Hippocampal formation (tissue), 2 donors: ENCODE measurements around the gene PLIN4.
A peak's percentile ranks its signal among the peaks of the same experiment; 100 is the strongest.

Source experiments
- DNase-seq, 2 donors: peaks; one replicate each; lab custom pipeline; 2025; lab: John Stamatoyannopoulos, UW

PLIN4 gene

DNA sequence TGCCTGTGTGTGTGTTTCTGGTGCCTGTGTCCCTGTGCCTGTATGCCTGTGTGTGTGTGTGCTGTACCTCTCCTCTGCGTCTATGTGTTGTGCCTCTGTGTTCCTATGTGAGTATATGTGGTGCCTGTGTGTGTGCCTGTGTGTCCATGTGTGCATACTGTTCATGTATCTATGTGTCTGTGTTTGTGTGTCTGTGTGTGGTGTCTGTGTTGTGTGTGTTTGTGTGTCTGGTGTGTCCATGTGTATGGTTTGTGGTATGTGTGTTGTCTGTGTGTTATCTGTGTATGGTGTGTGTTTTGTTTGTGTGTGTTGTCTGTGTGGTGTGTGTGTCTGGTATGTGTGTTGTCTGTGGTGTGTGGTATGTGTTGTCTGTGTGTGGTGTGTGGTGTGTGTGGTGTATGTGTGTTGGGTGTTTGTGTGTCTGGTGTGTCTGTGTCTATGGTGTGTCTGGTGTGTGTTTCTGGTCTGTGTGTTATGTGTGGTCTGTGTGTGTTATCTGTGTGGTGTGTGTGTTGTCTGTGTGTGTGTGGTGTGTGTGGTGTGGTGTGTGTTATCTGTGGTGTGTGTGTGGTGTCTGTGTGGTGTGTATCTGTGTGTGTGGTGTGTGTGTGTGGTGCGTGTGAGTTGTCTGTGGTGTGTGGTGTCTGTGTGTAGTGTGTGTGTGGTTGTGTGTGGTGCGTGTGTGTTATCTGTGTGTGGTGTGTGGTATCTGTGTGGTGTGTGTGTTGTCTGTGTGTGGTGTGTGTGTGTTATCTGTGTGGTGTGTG is 25.8 kb downstream of the PLIN4 start:
- no peak for DNase-seq

- no peak for DNase-seq
Observed at GRCh38 chr19:4491446-4491845, 26.8 kb downstream of the PLIN4 start.

DNA sequence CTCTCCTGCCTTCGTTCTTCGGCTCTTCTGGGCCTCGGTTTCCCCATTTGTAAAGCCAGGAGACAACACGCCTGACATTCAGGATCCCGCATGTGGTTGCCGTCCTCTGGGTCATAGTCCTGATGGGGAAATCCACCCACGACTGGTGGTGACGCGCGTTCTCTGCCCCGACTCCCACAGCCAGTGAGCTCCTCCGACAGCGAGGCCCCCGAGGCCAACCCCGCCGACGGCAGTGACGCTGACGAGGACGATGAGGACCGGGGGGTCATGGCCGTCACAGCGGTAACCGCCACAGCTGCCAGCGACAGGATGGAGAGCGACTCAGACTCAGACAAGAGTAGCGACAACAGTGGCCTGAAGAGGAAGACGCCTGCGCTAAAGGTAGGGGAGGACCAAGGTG is 29.8 kb downstream of the PLIN4 start:
- no peak for DNase-seq

- DNase-seq, result no peak
Observed at GRCh38 chr19:4487572-4487971, 30.7 kb downstream of the PLIN4 start.

DNA sequence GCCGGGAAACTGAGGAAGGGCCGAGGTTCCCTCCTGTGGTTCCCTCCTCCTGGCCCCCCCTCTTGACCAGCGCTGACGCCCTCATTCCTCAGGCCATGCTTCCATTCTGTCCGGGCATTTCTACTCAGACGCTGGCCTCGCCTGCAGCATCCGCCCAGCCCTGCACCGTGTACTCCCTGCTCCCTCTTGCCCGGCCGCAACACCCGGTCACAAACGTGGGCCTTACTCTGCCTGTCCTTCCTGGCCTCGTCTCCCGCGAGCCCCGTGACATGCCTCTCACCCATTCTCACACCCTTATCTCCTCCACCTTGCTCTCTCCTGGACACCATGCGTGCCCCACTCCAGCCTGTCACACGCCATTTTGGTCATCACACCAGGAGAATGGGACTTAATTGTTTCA is 34.9 kb downstream of the PLIN4 start:
- no peak for DNase-seq

- no peak for DNase-seq
Observed at GRCh38 chr19:4482721-4483364, 35.4 kb downstream of the PLIN4 start.

DNA sequence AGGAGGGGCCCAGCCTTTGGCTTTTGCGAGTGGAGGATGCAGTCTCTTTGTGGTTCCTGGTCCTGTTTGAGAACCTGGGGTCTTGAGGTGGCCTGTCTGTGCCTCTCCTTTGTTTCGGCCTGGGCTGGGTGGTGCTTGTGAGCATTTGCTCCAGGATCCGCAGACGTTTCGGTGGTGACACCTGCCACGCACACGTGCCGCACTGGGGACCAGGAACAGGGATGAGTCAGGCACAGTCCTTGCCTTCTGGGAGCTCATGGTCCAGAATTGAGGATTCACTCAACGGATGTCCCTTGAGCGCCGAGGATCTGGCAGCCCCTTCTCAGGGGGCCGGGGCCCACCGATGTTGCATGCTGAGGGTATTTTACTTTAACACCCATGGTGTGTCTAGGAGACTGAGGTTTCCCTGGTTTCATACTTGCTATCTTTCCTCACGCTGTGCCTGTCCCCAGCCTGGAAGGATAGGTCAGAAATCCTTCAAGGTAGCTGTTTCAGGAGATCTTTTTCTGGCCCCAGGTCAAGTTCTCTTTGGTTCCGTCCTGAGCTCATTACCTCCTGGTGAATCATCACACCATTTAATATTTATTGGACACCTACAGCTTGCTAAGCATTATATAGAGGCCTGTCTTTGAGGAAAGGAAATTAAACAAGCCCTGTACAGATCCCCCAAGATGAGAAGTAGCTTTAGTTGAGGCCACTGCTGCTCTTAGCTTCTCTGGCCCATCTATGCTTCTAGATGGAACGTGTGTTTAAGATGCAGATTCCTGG is 41.1 kb downstream of the PLIN4 start:
- no peak for DNase-seq

DNA sequence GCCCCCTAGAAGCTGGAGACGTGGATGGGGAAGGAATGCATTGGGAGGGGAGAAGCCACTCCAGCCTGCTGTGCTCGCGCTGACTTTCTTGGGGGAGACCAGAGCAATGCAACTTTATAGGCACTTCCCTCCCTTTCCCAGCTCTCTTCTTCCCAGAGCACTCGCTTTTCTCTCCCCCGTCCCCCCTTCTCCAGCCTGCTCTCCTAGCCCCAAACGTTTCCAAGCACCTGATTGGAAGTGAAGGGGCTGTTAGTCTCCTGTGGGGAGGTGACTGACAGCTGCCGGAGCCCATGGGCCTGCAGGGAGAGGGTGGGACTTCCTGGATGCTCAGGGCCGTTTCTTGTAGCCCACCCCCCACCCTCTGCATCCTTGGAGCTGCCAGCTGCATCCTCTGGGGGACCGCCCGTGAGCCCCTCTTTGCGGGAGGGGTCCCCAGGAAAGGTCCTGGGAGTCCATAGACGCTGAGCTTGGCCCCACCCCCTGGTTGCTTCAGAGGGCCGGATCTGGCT is 43.7 kb downstream of the PLIN4 start:
- DNase-seq, result peak; percentile 28 to 30

DNA sequence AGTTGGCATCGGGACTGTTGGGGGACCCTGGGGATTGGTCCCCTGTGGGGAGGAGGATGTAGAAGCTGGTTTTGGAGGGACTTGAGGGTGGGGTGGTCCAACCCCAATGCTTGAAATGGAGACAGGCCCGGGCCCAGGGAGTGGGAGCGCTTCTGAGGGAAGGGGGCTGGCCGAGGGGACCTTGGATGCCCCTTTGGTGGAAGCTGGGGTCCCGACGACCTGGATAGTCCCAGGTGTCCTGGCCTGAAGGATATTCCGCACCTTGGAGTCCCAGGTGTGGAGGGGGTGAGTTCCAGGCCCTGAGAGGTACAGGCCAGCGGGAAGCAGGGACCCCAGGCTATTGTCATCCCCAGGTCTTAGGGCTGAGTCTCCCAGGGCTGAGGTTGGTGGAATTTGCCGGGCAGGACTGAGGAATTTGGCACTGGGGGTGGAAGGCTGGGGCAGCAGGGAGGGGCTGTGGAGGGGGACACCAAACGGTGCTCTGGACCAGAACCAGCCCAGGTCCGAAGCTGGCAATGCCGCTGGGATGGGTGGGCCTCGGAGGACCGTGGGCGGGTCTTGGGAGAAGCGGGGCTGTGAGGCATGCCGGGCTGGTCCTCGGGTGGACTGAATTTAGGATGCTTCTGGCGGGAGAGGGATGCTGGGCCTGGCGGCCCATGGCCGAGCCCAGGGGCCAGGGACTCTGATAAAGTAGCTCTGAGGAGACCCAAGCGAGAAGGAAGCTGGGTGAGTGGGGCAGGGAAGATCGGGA is 44.3 kb downstream of the PLIN4 start:
- no peak for DNase-seq

- DNase-seq, result no peak
Observed at GRCh38 chr19:4473011-4473762, 45.1 kb downstream of the PLIN4 start.

- no peak for DNase-seq
Observed at GRCh38 chr19:4472174-4472974, 45.9 kb downstream of the PLIN4 start, which contains the start of gene HDGFL2. TSS of gene HDGFL2 (plus strand) at chr19:4472297. CDS start at chr19:4472351, 54 bp downstream.

GRCh38 chr19:4471403-4472173 is 46.7 kb downstream of the PLIN4 start:
- DNase-seq, result peak; percentile 99 to 100

DNA sequence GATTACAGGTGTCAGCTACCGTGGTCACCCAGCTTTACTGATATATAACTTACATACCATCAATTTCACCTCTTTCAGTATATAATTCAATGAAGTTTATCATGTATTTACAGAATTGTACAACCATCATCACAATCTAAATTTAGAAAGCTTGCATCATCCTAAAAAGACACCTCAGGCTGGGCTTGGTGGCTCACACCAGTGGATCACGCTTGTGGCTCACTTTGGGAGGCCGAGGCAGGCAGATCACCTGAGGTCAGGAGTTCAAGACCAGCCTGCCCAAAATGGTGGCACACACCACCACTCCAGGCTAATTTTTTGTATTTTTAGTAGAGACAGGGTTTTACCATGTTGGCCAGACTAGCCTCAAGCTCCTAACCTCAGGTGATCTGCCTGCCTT is 50.5 kb downstream of the PLIN4 start:
- DNase-seq, result no peak

DNA sequence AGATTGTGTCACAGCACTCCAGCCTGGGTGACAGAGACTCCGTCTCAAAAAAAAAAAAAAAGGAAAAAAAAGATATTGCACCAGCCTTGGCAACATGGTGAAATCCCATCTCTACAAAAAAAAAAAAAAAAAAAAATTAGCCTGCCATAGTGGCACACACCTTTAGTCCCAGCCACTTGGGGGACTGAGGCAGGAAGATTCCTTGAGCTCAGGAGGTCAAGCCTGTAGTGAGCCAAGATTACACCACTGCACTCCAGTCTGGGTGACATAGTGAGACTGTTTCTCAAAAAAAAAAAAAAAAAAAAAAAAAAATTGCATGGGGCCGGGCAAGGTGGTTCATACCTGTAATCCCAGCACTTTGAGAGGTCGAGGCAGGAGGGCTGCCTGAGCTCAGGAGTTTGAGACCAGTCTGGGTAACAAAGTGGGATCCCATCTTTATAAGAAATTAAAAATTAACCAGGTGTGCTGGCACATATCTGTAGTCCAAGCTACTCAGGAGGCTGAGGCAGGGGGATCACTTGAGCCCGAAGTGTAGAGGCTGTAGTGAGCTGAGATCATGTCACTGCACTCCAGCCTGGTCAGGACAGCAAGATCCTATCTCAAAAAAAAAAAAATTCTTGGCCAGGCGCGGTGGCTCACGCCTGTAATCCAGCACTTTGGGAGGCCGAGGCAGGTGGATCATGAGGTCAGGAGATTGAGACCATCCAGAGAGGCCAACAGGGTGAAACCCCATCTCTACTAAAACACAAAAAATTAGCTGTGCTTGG is 53.3 kb downstream of the PLIN4 start:
- DNase-seq, result no peak

- peak; percentile 93 to 96 for DNase-seq
Observed at GRCh38 chr19:4457654-4458395, 60.5 kb downstream of the PLIN4 start, which contains the start of gene UBXN6. TSS of gene UBXN6 (minus strand) at chr19:4457794. CDS start at chr19:4457697, 97 bp downstream.

DNA sequence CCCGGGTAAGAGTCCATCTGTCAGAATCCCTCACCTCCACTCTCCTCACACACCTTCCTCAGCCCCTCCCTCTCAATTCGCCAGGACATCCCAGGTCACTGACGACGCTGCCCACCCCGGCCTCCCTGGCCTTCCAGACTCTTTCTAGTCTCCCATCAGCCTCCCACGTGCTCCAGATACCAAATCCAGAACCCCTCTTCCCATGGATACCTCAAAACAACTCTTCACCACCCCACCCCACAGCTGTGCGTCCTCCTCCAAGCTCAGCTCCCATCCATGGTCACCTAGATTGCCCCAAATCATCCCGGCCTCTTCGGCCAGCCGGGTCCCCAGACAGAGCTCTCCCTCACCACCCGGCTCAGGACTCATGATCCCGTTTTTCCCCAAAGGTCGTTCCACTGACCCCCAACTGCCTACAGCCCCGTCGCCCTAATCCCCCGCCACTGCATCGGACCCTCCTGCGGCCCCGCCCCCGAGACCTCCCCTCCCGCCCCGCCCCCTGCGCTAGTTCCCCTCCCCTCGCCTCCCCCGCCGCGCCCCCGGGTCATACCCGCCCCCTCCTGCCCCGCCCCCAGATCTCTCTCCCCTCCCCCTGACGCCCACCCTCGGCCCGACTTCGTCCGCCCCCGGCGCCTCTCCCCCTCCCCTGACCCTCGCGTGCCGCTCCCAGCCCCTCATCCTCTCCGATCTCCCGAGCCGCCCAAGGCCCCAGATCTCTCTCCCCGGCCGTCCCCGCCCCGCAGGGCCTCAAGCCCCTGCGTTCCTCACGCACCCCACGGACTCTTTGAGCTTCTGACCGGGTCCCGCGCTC is 61.2 kb downstream of the PLIN4 start:
- no peak for DNase-seq

DNA sequence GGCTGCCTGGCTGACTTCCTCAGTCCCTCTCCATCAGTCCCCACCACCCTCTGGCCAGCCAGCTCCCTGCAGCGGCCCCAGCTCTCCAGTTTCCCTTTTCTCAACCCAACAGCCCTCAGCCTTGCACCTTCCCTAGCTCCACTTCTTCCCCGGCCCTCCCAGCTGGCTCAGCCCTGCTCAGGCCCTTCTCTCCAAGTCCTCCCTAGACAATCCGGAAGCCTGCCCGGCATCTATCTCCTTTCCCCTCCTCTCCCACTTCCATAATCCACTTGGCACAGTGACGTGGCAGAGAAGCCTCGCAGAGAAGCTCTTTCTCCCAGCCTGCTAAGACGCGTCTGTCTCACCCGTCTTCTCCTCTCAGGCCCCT is 61.8 kb downstream of the PLIN4 start:
- peak in 1 of 2 donors; percentile 26 for DNase-seq
